Stimulated activated effector memory CD8-positive, alpha-beta T cell treated with anti-CD3 and anti-CD28 coated beads, Interleukin-12 subunit alpha, Interleukin-12 subunit beta, amount 100 ng/mL, for 72 hours (primary cell): ENCODE results near the gene PTPN6.
A peak's percentile ranks its signal among the peaks of the same experiment; 100 is the strongest.

Experiments
- ATAC-seq: fragments of 150-1000 bp; cut with Tn5 transposase; 2 replicates; pipeline ENCODE4 v1.10.0; 2021
- DNase-seq, 2 donors: peaks; one replicate each; pipeline ENCODE4 v3.0.0; 2021 to 2022; ENCODE audit warnings: low spot score in 2 of 2
- H3K27ac Mint-ChIP-seq: one replicate; pipeline ENCODE4 v1.8.0; 2022; ENCODE audit warnings: mild to moderate bottlenecking, mixed read lengths
- H3K36me3 Mint-ChIP-seq: one replicate; pipeline ENCODE4 v1.8.0; 2022; ENCODE audit warnings: mild to moderate bottlenecking, mixed read lengths
- H3K4me1 Mint-ChIP-seq: one replicate; pipeline ENCODE4 v1.8.0; 2022; ENCODE audit warnings: mixed read lengths
- H3K4me3 Mint-ChIP-seq: one replicate; pipeline ENCODE4 v1.8.0; 2022; ENCODE audit warnings: mild to moderate bottlenecking, mixed read lengths
- H3K9me3 Mint-ChIP-seq: one replicate; pipeline ENCODE4 v1.8.0; 2022; ENCODE audit warnings: mixed read lengths

PTPN6 gene

GRCh38 chr12:6955108-6956020, 4.2 kb downstream of the PTPN6 start:
- peaks cover 80% of the 10 kb centered on the region for H3K4me1 Mint-ChIP-seq
- H3K36me3 Mint-ChIP-seq = peaks cover 89% of the 10 kb centered on the region
- no peaks in the 10 kb centered on the region for H3K9me3 Mint-ChIP-seq
- H3K4me3 Mint-ChIP-seq = peak overlapping the region; percentile 80
- peak overlapping the region; percentile 99 for H3K27ac Mint-ChIP-seq
- no peak for DNase-seq
- no peak for ATAC-seq

GRCh38 chr12:6956021-6956727, 5.0 kb downstream of the PTPN6 start:
- ATAC-seq (no peak), DNase-seq (peak in 1 of 2 donors; percentile 69)
- peak overlapping the region; percentile 80 for H3K4me3 Mint-ChIP-seq
- H3K4me1 Mint-ChIP-seq = peaks cover 82% of the 10 kb centered on the region
- peaks cover 97% of the 10 kb centered on the region for H3K36me3 Mint-ChIP-seq
- no peaks in the 10 kb centered on the region for H3K9me3 Mint-ChIP-seq
- peak overlapping the region; percentile 99 for H3K27ac Mint-ChIP-seq

GRCh38 chr12:6957151-6957701, 6.1 kb downstream of the PTPN6 start:
- Mint-ChIP-seq H3K27ac (peak overlapping the region; percentile 99), H3K9me3 (no peaks in the 10 kb centered on the region), H3K36me3 (peaks cover 100% of the 10 kb centered on the region), H3K4me1 (peaks cover 92% of the 10 kb centered on the region), H3K4me3 (peak overlapping the region; percentile 80)
- ATAC-seq = no peak
- no peak for DNase-seq

- H3K27ac Mint-ChIP-seq = peak overlapping the region; percentile 99
- peaks cover 100% of the 10 kb centered on the region for H3K36me3 Mint-ChIP-seq
- H3K9me3 Mint-ChIP-seq = no peaks in the 10 kb centered on the region
- DNase-seq (no peak), ATAC-seq (no peak)
- peak overlapping the region; percentile 80 for H3K4me3 Mint-ChIP-seq
- peaks cover 98% of the 10 kb centered on the region for H3K4me1 Mint-ChIP-seq
Measured at GRCh38 chr12:6957741-6958608, 6.8 kb downstream of the PTPN6 start.

- H3K36me3 Mint-ChIP-seq = peaks cover 97% of the 10 kb centered on the region
- peaks cover 93% of the 10 kb centered on the region for H3K4me1 Mint-ChIP-seq
- ATAC-seq (no peak), DNase-seq (no peak)
- H3K27ac Mint-ChIP-seq = peak overlapping the region; percentile 99
- H3K4me3 Mint-ChIP-seq = peak overlapping the region; percentile 80
- H3K9me3 Mint-ChIP-seq = no peaks in the 10 kb centered on the region
Measured at GRCh38 chr12:6958609-6959057, 7.5 kb downstream of the PTPN6 start.

- H3K27ac Mint-ChIP-seq = peak overlapping the region; percentile 99
- H3K4me1 Mint-ChIP-seq = peaks cover 87% of the 10 kb centered on the region
- peak; percentile 53 to 85 for DNase-seq
- H3K9me3 Mint-ChIP-seq = no peaks in the 10 kb centered on the region
- H3K36me3 Mint-ChIP-seq = peaks cover 91% of the 10 kb centered on the region
- peak overlapping the region; percentile 80 for H3K4me3 Mint-ChIP-seq
- peak; percentile 62 for ATAC-seq
Measured at GRCh38 chr12:6959058-6959804, 8.1 kb downstream of the PTPN6 start.

- peak overlapping the region; percentile 80 for H3K4me3 Mint-ChIP-seq
- peaks cover 87% of the 10 kb centered on the region for H3K4me1 Mint-ChIP-seq
- no peak for DNase-seq
- no peak for ATAC-seq
- peaks cover 90% of the 10 kb centered on the region for H3K36me3 Mint-ChIP-seq
- peak overlapping the region; percentile 99 for H3K27ac Mint-ChIP-seq
- no peaks in the 10 kb centered on the region for H3K9me3 Mint-ChIP-seq
Measured at GRCh38 chr12:6959805-6960592, 8.8 kb downstream of the PTPN6 start.

GRCh38 chr12:6960593-6961277, 9.6 kb downstream of the PTPN6 start:
- ATAC-seq = peak; percentile 61
- Mint-ChIP-seq H3K9me3 (no peaks in the 10 kb centered on the region), H3K27ac (peak overlapping the region; percentile 95), H3K4me3 (peak overlapping the region; percentile 80), H3K4me1 (peaks cover 86% of the 10 kb centered on the region), H3K36me3 (peaks cover 90% of the 10 kb centered on the region)
- peak; percentile 39 to 82 for DNase-seq

- ATAC-seq (peak; percentile 83), DNase-seq (peak; percentile 83 to 95)
- peaks cover 90% of the 10 kb centered on the region for H3K36me3 Mint-ChIP-seq
- peak overlapping the region; percentile 80 for H3K4me3 Mint-ChIP-seq
- H3K9me3 Mint-ChIP-seq = no peaks in the 10 kb centered on the region
- peaks cover 81% of the 10 kb centered on the region for H3K4me1 Mint-ChIP-seq
- H3K27ac Mint-ChIP-seq = peak overlapping the region; percentile 95
Measured at GRCh38 chr12:6961278-6961694, 10.1 kb downstream of the PTPN6 start.

GRCh38 chr12:6961695-6962284, 10.6 kb downstream of the PTPN6 start:
- Mint-ChIP-seq H3K36me3 (peaks cover 90% of the 10 kb centered on the region), H3K4me3 (peak overlapping the region; percentile 80), H3K27ac (peak overlapping the region; percentile 95), H3K4me1 (peaks cover 76% of the 10 kb centered on the region), H3K9me3 (no peaks in the 10 kb centered on the region)
- DNase-seq (no peak), ATAC-seq (peak; percentile 55)

- Mint-ChIP-seq H3K9me3 (no peaks in the 10 kb centered on the region), H3K36me3 (peaks cover 90% of the 10 kb centered on the region), H3K4me3 (peak overlapping the region; percentile 80), H3K4me1 (peaks cover 69% of the 10 kb centered on the region), H3K27ac (peak overlapping the region; percentile 95)
- ATAC-seq = no peak
- DNase-seq = no peak
Measured at GRCh38 chr12:6962285-6963015, 11.3 kb downstream of the PTPN6 start.

- H3K9me3 Mint-ChIP-seq = no peaks in the 10 kb centered on the region
- ATAC-seq (no peak), DNase-seq (no peak)
- H3K4me1 Mint-ChIP-seq = peaks cover 62% of the 10 kb centered on the region
- peaks cover 90% of the 10 kb centered on the region for H3K36me3 Mint-ChIP-seq
- peak overlapping the region; percentile 95 for H3K27ac Mint-ChIP-seq
- H3K4me3 Mint-ChIP-seq = peak overlapping the region; percentile 80
Measured at GRCh38 chr12:6963016-6963731, 12.0 kb downstream of the PTPN6 start.
